ENCODE data around the gene SLC44A1.

- no peak for TF ChIP-seq POLR2A (IDR thresholded peaks at IDR 0.05)
- no peak for TF ChIP-seq CTCF (IDR thresholded peaks at IDR 0.05)
- no peak for TF ChIP-seq POLR2AphosphoS5 (IDR thresholded peaks at IDR 0.05)
Observed at GRCh38 chr9:105333076-105333475, 88.6 kb downstream of the SLC44A1 start.
